HepG2 (cell line): ENCODE measurements around the gene BORCS5. TPM values are rescaled to one million over a fixed set of nuclear protein-coding genes. Genes with fewer than 3 reads are reported as not detected.

ENCODE experiments used
- ATRX ChIP-seq: sonication (generic); formaldehyde crosslinking; IDR thresholded peaks from 2 replicates; pipeline ENCODE4 v1.4.0; 2020; ENCODE audit warnings: missing genetic modification reagents, borderline replicate concordance
- HNRNPH1 ChIP-seq: fragments of 200-400 bp; formaldehyde crosslinking; optimal IDR thresholded peaks from 2 replicates; pipeline ENCODE3; 2017; ENCODE audit warnings: mild to moderate bottlenecking, low read depth, low read length
- ISL2 ChIP-seq: sonication (generic); formaldehyde crosslinking; IDR thresholded peaks from 2 replicates; pipeline ENCODE4 v1.5.0; 2020; ENCODE audit warnings: missing genetic modification reagents
- MBD4 ChIP-seq: IDR thresholded peaks from 2 replicates; pipeline ENCODE4 v1.6.1; 2012; ENCODE audit warnings: low read length, inconsistent platforms, borderline replicate concordance
- MZF1 ChIP-seq: sonication (generic); formaldehyde crosslinking; IDR thresholded peaks from 2 replicates; pipeline ENCODE4 v1.8.1; 2023; ENCODE audit warnings: mild to moderate bottlenecking, missing genetic modification reagents, borderline replicate concordance
- NFYC ChIP-seq: IDR thresholded peaks from 2 replicates; pipeline ENCODE4 v1.6.1; 2016; ENCODE audit warnings: missing genetic modification reagents, missing compliant biosample characterization
- SMARCC2 ChIP-seq: fragments of 450-650 bp; IDR thresholded peaks from 2 replicates; pipeline ENCODE4 v1.6.1; 2017; ENCODE audit warnings: antibody characterized with exemption, mild to moderate bottlenecking
- TCF7L2 ChIP-seq: IDR thresholded peaks from 2 replicates; pipeline ENCODE4 v1.6.1; 2011; ENCODE audit warnings: mild to moderate bottlenecking, low read depth, low read length, moderate library complexity
- TRAFD1 ChIP-seq: sonication (generic); formaldehyde crosslinking; IDR thresholded peaks from 2 replicates; pipeline ENCODE4 v1.5.1; 2020; ENCODE audit warnings: missing genetic modification reagents, mild to moderate bottlenecking, borderline replicate concordance
- ZBTB26 ChIP-seq: IDR thresholded peaks from 2 replicates; pipeline ENCODE4 v1.6.1; 2016; ENCODE audit warnings: missing compliant biosample characterization, missing genetic modification reagents, borderline replicate concordance
- ZBTB7B ChIP-seq: sonication (generic); formaldehyde crosslinking; IDR thresholded peaks from 2 replicates; pipeline ENCODE4 v1.4.0; 2020; ENCODE audit warnings: missing genetic modification reagents
- ZFP37 ChIP-seq: sonication (generic); formaldehyde crosslinking; IDR thresholded peaks from 2 replicates; pipeline ENCODE4 v1.4.0; 2020; ENCODE audit warnings: missing genetic modification reagents, borderline replicate concordance
- ZNF10 ChIP-seq: sonication (generic); formaldehyde crosslinking; IDR thresholded peaks from 2 replicates; pipeline ENCODE4 v1.4.0; 2020; ENCODE audit warnings: mild to moderate bottlenecking, low read depth, missing genetic modification reagents, borderline replicate concordance
- ZNF136 ChIP-seq: sonication (generic); formaldehyde crosslinking; IDR thresholded peaks from 2 replicates; pipeline ENCODE4 v1.8.1; 2022; ENCODE audit warnings: low read depth, mild to moderate bottlenecking, moderate library complexity, missing genetic modification reagents
- ZNF264 ChIP-seq: sonication (generic); formaldehyde crosslinking; IDR thresholded peaks from 2 replicates; pipeline ENCODE4 v1.4.0; 2020; ENCODE audit warnings: missing genetic modification reagents
- ZNF292 ChIP-seq: sonication (generic); formaldehyde crosslinking; IDR thresholded peaks from 2 replicates; pipeline ENCODE4 v1.8.1; 2022; ENCODE audit warnings: mild to moderate bottlenecking, low read depth, missing genetic modification reagents, borderline replicate concordance
- ZNF44 ChIP-seq: sonication (generic); formaldehyde crosslinking; IDR thresholded peaks from 2 replicates; pipeline ENCODE4 v1.5.1; 2020; ENCODE audit warnings: mild to moderate bottlenecking, missing genetic modification reagents
- ZNF569 ChIP-seq: sonication (generic); formaldehyde crosslinking; IDR thresholded peaks from 2 replicates; pipeline ENCODE4 v1.5.0; 2020; ENCODE audit warnings: mild to moderate bottlenecking, missing genetic modification reagents, moderate library complexity, borderline replicate concordance
- ZNF704 ChIP-seq: sonication (generic); formaldehyde crosslinking; IDR thresholded peaks from 2 replicates; pipeline ENCODE4 v1.8.1; 2023; ENCODE audit warnings: mild to moderate bottlenecking, inconsistent platforms, moderate library complexity, missing genetic modification reagents, borderline replicate concordance
- ZNF724P ChIP-seq: sonication (generic); formaldehyde crosslinking; IDR thresholded peaks from 2 replicates; pipeline ENCODE4 v1.8.0; 2022; ENCODE audit warnings: missing genetic modification reagents, borderline replicate concordance
- ZNF790 ChIP-seq: sonication (generic); formaldehyde crosslinking; IDR thresholded peaks from 2 replicates; pipeline ENCODE4 v1.8.0; 2022; ENCODE audit warnings: missing genetic modification reagents, mild to moderate bottlenecking, borderline replicate concordance
- ZNF850 ChIP-seq: sonication (generic); formaldehyde crosslinking; conservative IDR thresholded peaks from 2 replicates; pipeline ENCODE4 v1.9.0; 2021; ENCODE audit warnings: mild to moderate bottlenecking, missing genetic modification reagents
- ZSCAN25 ChIP-seq: sonication (generic); formaldehyde crosslinking; IDR thresholded peaks from 2 replicates; pipeline ENCODE4 v1.8.0; 2022; ENCODE audit warnings: mild to moderate bottlenecking, missing genetic modification reagents
- polyA plus RNA-seq, 8 experiments: library from polyadenylated mRNA; depleted of rRNA in 3 of 8; stranded (reverse) in 7 of 8; unstranded in 1 of 8; fragments of >200 nt; fragmentation: Illumina TruSeq in 4 of 8; extraction: Trizol in 4 of 8; gene quantifications; 2 replicates each; pipeline versions ENCODE4 v1.2.1 to v1.2.3, GENCODE V29; 2011 to 2016; ENCODE audit warnings: low read depth in 4 of 8, missing spikeins in 1 of 8, mixed read lengths in 1 of 8; ENCODE audit not compliant: insufficient read depth in 1 of 8
- total RNA-seq, 5 experiments: library from RNA; depleted of rRNA; stranded (reverse); fragments of >200 nt; fragmentation: Illumina TruSeq; extraction: Trizol; gene quantifications; 2 replicates each; pipeline ENCODE4 v1.2.3, GENCODE V29; 2016; ENCODE audit warnings: low read depth in 1 of 5

BORCS5 gene
- total and polyA plus RNA-seq, 2 of the 13 experiments (the other 11 are each of a cell fraction or from before 2014, with no cell fraction given): 3.9 to 4.7 TPM

DNA sequence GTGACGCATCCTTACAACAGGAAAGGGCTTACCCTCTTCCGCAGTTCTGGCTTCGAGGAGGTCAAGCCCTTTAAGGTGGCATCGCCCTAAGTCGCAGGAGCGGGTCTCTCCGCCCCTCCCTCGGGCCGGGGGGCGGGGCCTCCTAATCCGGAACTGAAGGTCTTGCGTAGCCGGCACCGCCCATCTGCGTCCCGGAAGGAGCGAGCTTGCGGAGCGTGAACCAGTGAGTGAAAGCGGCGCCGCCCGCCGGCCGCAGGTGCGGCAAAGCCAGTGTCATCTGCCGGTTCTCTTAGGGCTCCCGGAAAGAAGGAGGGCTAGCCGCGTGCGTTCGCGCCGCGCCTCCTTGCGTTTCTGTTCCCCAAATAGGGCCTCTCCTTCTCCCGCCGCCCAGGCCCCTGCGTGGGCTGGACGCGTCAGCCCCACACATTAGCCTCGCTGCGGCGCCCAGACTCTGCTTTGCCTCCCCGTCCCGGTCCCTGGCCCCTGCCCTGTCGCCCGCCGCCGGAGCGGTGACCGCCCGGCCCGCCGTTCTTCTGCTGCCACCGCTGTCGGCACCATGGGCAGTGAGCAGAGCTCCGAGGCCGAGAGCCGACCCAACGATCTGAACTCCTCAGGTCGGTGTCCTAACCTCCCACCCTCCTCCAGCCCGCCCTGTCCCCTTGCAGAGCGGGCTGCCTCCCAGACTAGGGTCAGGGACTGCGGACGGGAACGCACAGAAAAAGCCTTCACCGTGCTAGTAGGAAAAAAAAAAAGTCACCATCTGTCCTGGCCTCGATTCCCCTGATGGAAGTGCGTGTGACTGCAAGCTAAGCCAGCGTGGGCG, at the start of gene BORCS5 (continued):
- TF ChIP-seq MZF1: no peak
- peak; percentile 62 for TF ChIP-seq ZNF292
- TF ChIP-seq ATRX (CRISPR knock-in tag): no peak
- peak; percentile 44; the same call in 1 of the 2 replicates for TF ChIP-seq ZBTB26
- no peak for TF ChIP-seq SMARCC2
- TF ChIP-seq ZNF569 (CRISPR knock-in tag): no peak
- TF ChIP-seq ZSCAN25: no peak
- TF ChIP-seq NFYC (CRISPR knock-in tag): no peak
- no peak for TF ChIP-seq TCF7L2
- no peak for TF ChIP-seq ZNF264 (CRISPR knock-in tag)
- TF ChIP-seq MBD4: no peak
- TF ChIP-seq ZBTB7B (CRISPR knock-in tag): peak; percentile 60; the same call in 1 of the 2 replicates
- peak; percentile 26; the same call in 1 of the 2 replicates for TF ChIP-seq ZNF704 (CRISPR knock-in tag)
- 0 out of 2 replicates have a peak, but pooled peaks have one; percentile 31 for TF ChIP-seq ZNF44 (CRISPR knock-in tag)
- TF ChIP-seq ZNF790 (CRISPR knock-in tag): no peak
- 0 out of 2 replicates have a peak, but pooled peaks have one; percentile 37 for TF ChIP-seq ZNF850 (CRISPR knock-in tag)
- no peak for TF ChIP-seq HNRNPH1
- no peak for TF ChIP-seq TRAFD1 (CRISPR knock-in tag)
- TF ChIP-seq ZNF136 (CRISPR knock-in tag): no peak
- TF ChIP-seq ZFP37 (CRISPR knock-in tag): peak; percentile 58; the same call in 1 of the 2 replicates
- no peak for TF ChIP-seq ZNF10 (CRISPR knock-in tag)
- peak; percentile 56; the same call in 1 of the 2 replicates for TF ChIP-seq ISL2 (CRISPR knock-in tag)
- peak; percentile 78; the same call in 1 of the 2 replicates for TF ChIP-seq ZNF724P
